NCI-H510A (cell line): ENCODE measurements around the gene CASP12.

ENCODE experiments used
- DNase-seq: peaks from one replicate; lab custom pipeline; 2025; lab: John Stamatoyannopoulos, UW

Gene CASP12

GRCh38 chr11:104836691-104837090, 61.6 kb downstream of the CASP12 start:
- DNase-seq, result no peak
